ENCODE measurements around the gene SUMO1. TPM values are rescaled to one million over a fixed set of nuclear protein-coding genes. Genes with fewer than 3 reads are reported as not detected.

The SUMO1 gene
- total and polyA plus RNA-seq, 3 experiments from 2014 or later = 118 to 148 (median 118) TPM

- Histone ChIP-seq H3K27me3 (ENCODE audit: insufficient read depth, low read length, poor library complexity, severe bottlenecking) (no peaks in the 10 kb centered on the region), H3K9me3 (ENCODE audit: low read length) (no peaks in the 10 kb centered on the region), H3K4me1 (ENCODE audit: insufficient read depth, low read length) (no peaks in the 10 kb centered on the region), H3K4me3 (ENCODE audit: low read length) (no peak overlapping the region), H3K27ac (ENCODE audit: low read depth, low read length) (no peak overlapping the region), H3K36me3 (ENCODE audit: insufficient read depth, low read length) (no peaks in the 10 kb centered on the region)
- ChIA-PET CTCF (interaction anchor here (1.6 kb wide), 1 partner anchor 310 kb away, joined by 3 read pairs; no protein-coding TSS in a partner anchor), POLR2A (no interaction called here)
- no peaks in the 10 kb centered on the region for H3K9me3 Mint-ChIP-seq
- H3K27me3 Mint-ChIP-seq = peaks cover 0 to 8% of the 10 kb centered on the region in 2 donors
- H3K4me3 Mint-ChIP-seq = no peak overlapping the region
- DNase-seq = no peak
- H3K36me3 Mint-ChIP-seq = no peaks in the 10 kb centered on the region
- H3K27ac Mint-ChIP-seq = peak overlapping the region in 1 of 8 donors; percentile 34
- peaks cover 8 to 13% (median 11%) of the 10 kb centered on the region in 3 donors for H3K4me1 Mint-ChIP-seq
These were observed 67.1 kb downstream of the SUMO1 start for GRCh38 chr2:202171241-202171825.

DNA sequence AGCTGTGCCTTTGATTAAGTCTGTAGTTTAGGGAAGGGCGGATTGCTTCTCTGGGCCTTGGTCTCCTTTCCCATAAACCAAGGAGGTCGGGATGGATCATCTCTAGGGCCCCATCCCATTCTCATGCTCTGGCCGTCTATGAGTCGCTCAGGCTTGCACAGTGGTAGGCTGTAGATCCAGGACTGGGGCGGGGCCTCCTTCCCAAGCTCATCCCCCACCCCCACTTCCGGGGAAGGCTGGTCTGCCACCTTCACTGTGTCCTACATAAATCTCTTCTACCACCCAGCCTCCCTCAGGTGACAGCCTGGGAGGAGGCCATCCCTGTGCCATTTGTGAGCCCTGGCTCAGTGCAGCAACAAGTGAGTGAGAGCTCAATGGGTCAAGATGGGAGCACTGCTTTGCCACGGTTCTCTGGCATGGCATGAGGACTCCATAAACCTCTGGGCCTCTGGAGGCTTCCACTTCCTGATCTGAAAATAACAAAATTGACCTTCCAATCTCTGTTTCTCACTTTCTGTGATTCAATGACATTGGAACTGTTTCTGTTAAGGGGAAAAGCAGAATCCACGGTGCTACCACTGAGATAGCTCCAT, 68.5 kb downstream of the SUMO1 start:
- Mint-ChIP-seq H3K27me3 (peaks cover 0 to 8% of the 10 kb centered on the region in 2 donors), H3K27ac (no peak overlapping the region), H3K4me3 (no peak overlapping the region), H3K36me3 (no peaks in the 10 kb centered on the region), H3K9me3 (no peaks in the 10 kb centered on the region), H3K4me1 (peaks cover 8 to 13% (median 11%) of the 10 kb centered on the region in 3 donors)
- Histone ChIP-seq H3K27me3 (ENCODE audit: insufficient read depth, low read length, poor library complexity, severe bottlenecking) (no peaks in the 10 kb centered on the region), H3K4me1 (ENCODE audit: insufficient read depth, low read length) (no peaks in the 10 kb centered on the region), H3K27ac (ENCODE audit: low read depth, low read length) (no peak overlapping the region), H3K9me3 (ENCODE audit: low read length) (no peaks in the 10 kb centered on the region), H3K4me3 (ENCODE audit: low read length) (no peak overlapping the region), H3K36me3 (ENCODE audit: insufficient read depth, low read length) (no peaks in the 10 kb centered on the region)
- DNase-seq = no peak
- CTCF ChIA-PET = interaction anchor here (0.7 to 1.6 kb wide), 2 partner anchors 308 to 309 kb away, joined by 3 read pairs; no protein-coding TSS in a partner anchor
- POLR2A ChIA-PET = no interaction called here

- no peak overlapping the region for H3K27ac Mint-ChIP-seq
- no peak overlapping the region for H3K27ac ChIP-seq (ENCODE audit: low read depth, low read length)
- H3K4me1 ChIP-seq (ENCODE audit: insufficient read depth, low read length) = no peaks in the 10 kb centered on the region
- H3K4me3 Mint-ChIP-seq = no peak overlapping the region
- H3K36me3 Mint-ChIP-seq = no peaks in the 10 kb centered on the region
- H3K4me3 ChIP-seq (ENCODE audit: low read length) = no peak overlapping the region
- peaks cover 8 to 13% (median 11%) of the 10 kb centered on the region in 3 donors for H3K4me1 Mint-ChIP-seq
- no peaks in the 10 kb centered on the region for H3K9me3 ChIP-seq (ENCODE audit: low read length)
- no peaks in the 10 kb centered on the region for H3K9me3 Mint-ChIP-seq
- POLR2A ChIA-PET = no interaction called here
- H3K27me3 ChIP-seq (ENCODE audit: insufficient read depth, low read length, poor library complexity, severe bottlenecking) = no peaks in the 10 kb centered on the region
- no peak for DNase-seq
- CTCF ChIA-PET = interaction anchor here (0.7 kb wide), 1 partner anchor 309 kb away, joined by 3 read pairs; no protein-coding TSS in a partner anchor
- no peaks in the 10 kb centered on the region for H3K36me3 ChIP-seq (ENCODE audit: insufficient read depth, low read length)
- peaks cover 0 to 8% of the 10 kb centered on the region in 2 donors for H3K27me3 Mint-ChIP-seq
These were observed 69.3 kb downstream of the SUMO1 start for GRCh38 chr2:202169131-202169530.

DNA sequence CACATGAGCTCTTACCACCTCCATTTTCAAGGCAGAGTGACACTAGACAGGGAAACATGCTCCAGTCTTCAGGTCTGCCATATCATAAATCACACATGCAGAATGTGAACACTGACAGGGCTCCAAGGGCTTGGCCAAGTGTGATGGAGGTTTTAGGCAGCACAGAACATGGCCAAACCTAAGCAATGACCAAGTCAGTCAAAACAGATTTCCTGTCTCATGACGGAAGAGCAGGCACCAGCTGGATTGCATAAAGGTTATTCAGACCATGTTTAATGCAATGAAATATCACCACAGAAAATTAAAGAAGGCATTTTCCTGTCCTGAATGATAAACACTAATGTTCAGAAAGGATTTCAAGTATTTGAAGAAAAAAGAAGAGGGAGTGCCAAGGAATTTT, 72.5 kb downstream of the SUMO1 start:
- DNase-seq = no peak
- no peak overlapping the region for H3K27ac ChIP-seq (ENCODE audit: low read depth, low read length)
- H3K4me1 Mint-ChIP-seq = no peaks in the 10 kb centered on the region
- POLR2A ChIA-PET = no interaction called here
- H3K36me3 Mint-ChIP-seq = no peaks in the 10 kb centered on the region
- H3K4me3 ChIP-seq (ENCODE audit: low read length) = no peak overlapping the region
- peaks cover 0 to 2% of the 10 kb centered on the region in 2 donors for H3K27me3 Mint-ChIP-seq
- no peaks in the 10 kb centered on the region for H3K9me3 Mint-ChIP-seq
- CTCF ChIA-PET = no interaction called here
- no peaks in the 10 kb centered on the region for H3K4me1 ChIP-seq (ENCODE audit: insufficient read depth, low read length)
- no peak overlapping the region for H3K4me3 Mint-ChIP-seq
- no peaks in the 10 kb centered on the region for H3K9me3 ChIP-seq (ENCODE audit: low read length)
- H3K27me3 ChIP-seq (ENCODE audit: insufficient read depth, low read length, poor library complexity, severe bottlenecking) = no peaks in the 10 kb centered on the region
- H3K36me3 ChIP-seq (ENCODE audit: insufficient read depth, low read length) = no peaks in the 10 kb centered on the region
- no peak overlapping the region for H3K27ac Mint-ChIP-seq

DNA sequence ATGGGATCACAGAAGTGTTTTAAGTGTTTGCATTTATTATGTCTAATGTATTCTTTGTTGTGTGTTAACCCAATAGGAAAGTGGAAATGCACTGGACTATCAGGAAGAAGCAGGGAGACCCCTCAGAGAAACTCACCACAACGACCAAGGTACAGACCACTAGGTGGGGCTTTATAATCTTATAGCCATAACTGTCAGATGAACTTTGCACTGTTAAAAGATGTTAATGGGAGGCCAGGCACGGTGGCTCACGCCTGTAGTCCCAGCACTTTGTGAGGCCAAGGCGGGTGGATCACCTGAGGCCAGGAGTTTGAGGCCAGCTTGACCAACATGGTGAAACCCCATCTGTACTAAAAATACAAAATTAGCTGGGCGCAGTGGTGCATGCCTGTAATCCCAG, 73.2 kb downstream of the SUMO1 start:
- Mint-ChIP-seq H3K27ac (no peak overlapping the region), H3K4me3 (no peak overlapping the region), H3K4me1 (no peaks in the 10 kb centered on the region), H3K27me3 (peaks cover 0 to 5% of the 10 kb centered on the region in 2 donors), H3K9me3 (no peaks in the 10 kb centered on the region), H3K36me3 (no peaks in the 10 kb centered on the region)
- DNase-seq = no peak
- Histone ChIP-seq H3K27me3 (ENCODE audit: insufficient read depth, low read length, poor library complexity, severe bottlenecking) (no peaks in the 10 kb centered on the region), H3K36me3 (ENCODE audit: insufficient read depth, low read length) (no peaks in the 10 kb centered on the region), H3K4me1 (ENCODE audit: insufficient read depth, low read length) (no peaks in the 10 kb centered on the region), H3K4me3 (ENCODE audit: low read length) (no peak overlapping the region), H3K9me3 (ENCODE audit: low read length) (no peaks in the 10 kb centered on the region), H3K27ac (ENCODE audit: low read depth, low read length) (no peak overlapping the region)
- ChIA-PET POLR2A (no interaction called here), CTCF (no interaction called here)

DNA sequence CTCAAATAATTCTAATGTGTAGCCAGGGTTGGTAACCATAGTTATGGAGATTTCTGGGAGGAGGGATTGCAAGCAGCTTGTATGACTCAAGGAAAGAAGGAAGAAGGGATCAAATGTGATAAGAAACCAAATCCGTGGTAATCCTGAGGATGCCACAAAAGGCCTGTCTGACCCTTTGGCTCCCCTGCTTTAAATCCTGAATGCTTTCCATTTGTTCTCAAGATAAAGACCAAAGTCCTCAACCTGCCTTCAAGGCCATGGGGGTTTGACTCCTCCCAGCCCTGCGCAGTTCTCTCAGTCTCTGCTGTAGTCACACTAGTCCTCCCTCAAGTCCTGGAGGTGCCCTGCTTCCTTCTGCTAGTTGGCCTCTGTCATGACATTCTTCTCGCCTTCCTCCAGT, 74.0 kb downstream of the SUMO1 start:
- no peaks in the 10 kb centered on the region for H3K36me3 ChIP-seq (ENCODE audit: insufficient read depth, low read length)
- H3K27ac Mint-ChIP-seq = peak overlapping the region in 1 of 8 donors; percentile 13
- ChIA-PET CTCF (no interaction called here), POLR2A (no interaction called here)
- H3K27ac ChIP-seq (ENCODE audit: low read depth, low read length) = no peak overlapping the region
- no peaks in the 10 kb centered on the region for H3K9me3 ChIP-seq (ENCODE audit: low read length)
- no peak overlapping the region for H3K4me3 ChIP-seq (ENCODE audit: low read length)
- H3K4me1 ChIP-seq (ENCODE audit: insufficient read depth, low read length) = no peaks in the 10 kb centered on the region
- no peaks in the 10 kb centered on the region for H3K4me1 Mint-ChIP-seq
- H3K27me3 Mint-ChIP-seq = peaks cover 0 to 5% of the 10 kb centered on the region in 2 donors
- H3K36me3 Mint-ChIP-seq = no peaks in the 10 kb centered on the region
- no peaks in the 10 kb centered on the region for H3K9me3 Mint-ChIP-seq
- H3K4me3 Mint-ChIP-seq = no peak overlapping the region
- no peaks in the 10 kb centered on the region for H3K27me3 ChIP-seq (ENCODE audit: insufficient read depth, low read length, poor library complexity, severe bottlenecking)
- no peak for DNase-seq

GRCh38 chr2:202161151-202161835, 77.1 kb downstream of the SUMO1 start:
- H3K4me1 ChIP-seq (ENCODE audit: insufficient read depth, low read length) = no peaks in the 10 kb centered on the region
- no peak overlapping the region for H3K4me3 Mint-ChIP-seq
- no peaks in the 10 kb centered on the region for H3K27me3 ChIP-seq (ENCODE audit: insufficient read depth, low read length, poor library complexity, severe bottlenecking)
- no peak overlapping the region for H3K27ac Mint-ChIP-seq
- no peak overlapping the region for H3K4me3 ChIP-seq (ENCODE audit: low read length)
- ChIA-PET POLR2A (no interaction called here), CTCF (no interaction called here)
- peaks cover 4 to 17% of the 10 kb centered on the region in 2 donors for H3K27me3 Mint-ChIP-seq
- H3K4me1 Mint-ChIP-seq = no peaks in the 10 kb centered on the region
- no peaks in the 10 kb centered on the region for H3K36me3 ChIP-seq (ENCODE audit: insufficient read depth, low read length)
- H3K9me3 Mint-ChIP-seq = no peaks in the 10 kb centered on the region
- H3K36me3 Mint-ChIP-seq = no peaks in the 10 kb centered on the region
- DNase-seq = no peak
- no peak overlapping the region for H3K27ac ChIP-seq (ENCODE audit: low read depth, low read length)
- H3K9me3 ChIP-seq (ENCODE audit: low read length) = no peaks in the 10 kb centered on the region

DNA sequence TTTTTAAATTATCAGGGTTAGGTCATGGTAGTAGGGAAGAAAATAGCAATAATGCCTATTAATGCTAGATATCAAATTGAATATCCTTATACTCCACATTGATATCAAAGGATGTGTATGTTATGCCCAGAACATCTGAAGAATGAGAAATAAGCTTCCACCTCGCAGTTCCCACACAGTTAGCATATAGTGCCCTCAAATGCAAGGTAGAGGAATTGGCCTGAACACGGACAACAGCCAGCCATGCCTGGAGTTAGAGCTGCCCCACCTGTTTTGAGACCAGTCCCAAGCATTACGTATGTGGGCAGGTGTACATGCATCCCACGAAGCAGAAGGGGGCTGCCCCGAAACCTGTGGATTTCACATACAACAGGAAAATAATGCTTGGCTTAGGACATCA, 79.6 kb downstream of the SUMO1 start:
- Histone ChIP-seq H3K9me3 (ENCODE audit: low read length) (no peaks in the 10 kb centered on the region), H3K27me3 (ENCODE audit: insufficient read depth, low read length, poor library complexity, severe bottlenecking) (no peaks in the 10 kb centered on the region), H3K36me3 (ENCODE audit: insufficient read depth, low read length) (no peaks in the 10 kb centered on the region), H3K27ac (ENCODE audit: low read depth, low read length) (no peak overlapping the region), H3K4me1 (ENCODE audit: insufficient read depth, low read length) (no peaks in the 10 kb centered on the region), H3K4me3 (ENCODE audit: low read length) (no peak overlapping the region)
- ChIA-PET CTCF (no interaction called here), POLR2A (no interaction called here)
- Mint-ChIP-seq H3K36me3 (no peaks in the 10 kb centered on the region), H3K4me1 (no peaks in the 10 kb centered on the region), H3K27ac (no peak overlapping the region), H3K4me3 (no peak overlapping the region), H3K27me3 (peaks cover 8 to 34% of the 10 kb centered on the region in 2 donors), H3K9me3 (no peaks in the 10 kb centered on the region)
- no peak for DNase-seq

All from CD8-positive, alpha-beta memory T cell (primary cell).